Umbilical cord (tissue), 2 donors: ENCODE measurements around the gene FNDC3B. TPM values are rescaled to one million over a fixed set of nuclear protein-coding genes. Genes with fewer than 3 reads are reported as not detected.

Experiments used
- DNase-seq: peaks from one replicate; pipeline ENCODE4 v3.0.0-alpha.2; 2015; ENCODE audit warnings: low spot score
- total RNA-seq: library from RNA; depleted of rRNA; stranded (reverse); fragments of >200 nt; gene quantifications from one replicate; pipeline ENCODE4 v1.2.3, GENCODE V29; 2014; ENCODE audit warnings: low replicate concordance; ENCODE audit not compliant: insufficient read depth

The FNDC3B gene
- total RNA-seq, 1 donor from 2014 or later: 266 TPM

DNA sequence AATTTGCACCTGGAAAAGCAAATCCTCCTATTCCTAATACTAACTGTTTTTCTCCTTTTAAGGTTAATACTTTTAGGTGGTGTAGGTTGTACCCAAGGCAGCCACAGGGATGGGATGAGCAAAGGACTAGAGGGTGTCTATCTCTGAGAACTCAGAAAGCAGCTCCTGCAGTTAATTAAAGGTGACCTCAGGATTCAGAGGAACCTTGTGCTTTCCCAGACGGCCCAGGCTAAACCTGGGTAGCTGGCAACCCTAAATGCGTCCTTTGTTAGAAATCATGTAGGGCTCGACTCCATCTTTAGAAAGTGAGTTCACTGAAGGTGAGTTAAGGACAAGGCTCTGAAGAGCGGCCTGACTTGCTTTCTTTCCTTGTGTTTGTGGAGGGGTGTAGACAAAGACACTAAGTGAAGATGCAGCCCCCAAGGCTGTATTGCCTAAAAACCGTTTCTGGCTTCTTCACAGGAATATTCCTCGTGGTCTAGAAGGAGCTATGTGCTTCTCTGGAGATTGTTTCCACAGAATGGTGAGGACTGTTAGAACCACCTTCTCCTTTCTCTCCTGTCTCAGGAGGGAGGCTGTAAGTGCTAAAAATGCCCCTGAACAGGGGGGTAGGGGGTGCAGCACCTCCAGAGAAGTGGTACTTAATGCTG is 14.9 kb downstream of the FNDC3B start:
- no peak for DNase-seq

DNA sequence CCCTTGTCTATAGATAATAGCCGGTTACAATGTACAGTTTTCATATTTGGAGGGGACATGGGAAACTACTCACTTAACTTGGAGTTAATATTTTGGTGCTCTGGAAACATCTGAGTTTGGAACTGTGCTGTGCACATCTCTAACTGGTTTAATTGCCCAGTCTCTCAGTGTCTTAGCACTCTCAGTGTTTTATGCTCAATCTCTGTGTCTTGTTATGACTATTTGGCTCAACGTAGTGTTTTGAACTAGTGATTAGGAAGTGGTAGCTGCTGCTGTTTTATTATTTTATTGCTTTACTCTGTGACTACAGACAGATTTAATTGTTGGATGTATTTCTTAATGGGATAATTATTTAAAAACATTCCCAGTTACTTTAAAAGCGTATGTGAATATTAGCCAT is 17.0 kb downstream of the FNDC3B start:
- DNase-seq: no peak

DNA sequence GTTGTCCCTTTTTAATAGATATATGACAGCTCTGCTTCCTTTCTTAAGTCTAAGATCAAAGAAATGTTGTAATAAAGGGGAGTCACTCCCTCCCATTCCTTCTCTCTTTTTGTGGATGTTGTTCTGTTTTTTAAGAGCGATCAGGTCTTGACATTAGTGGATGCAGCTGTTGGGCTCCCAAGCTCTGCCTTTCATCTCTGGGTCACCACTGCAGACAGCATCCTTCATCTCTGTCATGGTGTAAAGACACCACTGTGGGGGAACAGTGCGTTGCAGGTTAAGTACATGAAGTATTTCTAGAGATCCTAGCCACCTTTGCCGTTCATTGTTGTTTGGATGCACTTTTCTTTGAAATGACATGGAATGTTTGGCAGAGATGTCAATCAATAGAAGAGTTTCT is 17.7 kb downstream of the FNDC3B start:
- DNase-seq: no peak

DNA sequence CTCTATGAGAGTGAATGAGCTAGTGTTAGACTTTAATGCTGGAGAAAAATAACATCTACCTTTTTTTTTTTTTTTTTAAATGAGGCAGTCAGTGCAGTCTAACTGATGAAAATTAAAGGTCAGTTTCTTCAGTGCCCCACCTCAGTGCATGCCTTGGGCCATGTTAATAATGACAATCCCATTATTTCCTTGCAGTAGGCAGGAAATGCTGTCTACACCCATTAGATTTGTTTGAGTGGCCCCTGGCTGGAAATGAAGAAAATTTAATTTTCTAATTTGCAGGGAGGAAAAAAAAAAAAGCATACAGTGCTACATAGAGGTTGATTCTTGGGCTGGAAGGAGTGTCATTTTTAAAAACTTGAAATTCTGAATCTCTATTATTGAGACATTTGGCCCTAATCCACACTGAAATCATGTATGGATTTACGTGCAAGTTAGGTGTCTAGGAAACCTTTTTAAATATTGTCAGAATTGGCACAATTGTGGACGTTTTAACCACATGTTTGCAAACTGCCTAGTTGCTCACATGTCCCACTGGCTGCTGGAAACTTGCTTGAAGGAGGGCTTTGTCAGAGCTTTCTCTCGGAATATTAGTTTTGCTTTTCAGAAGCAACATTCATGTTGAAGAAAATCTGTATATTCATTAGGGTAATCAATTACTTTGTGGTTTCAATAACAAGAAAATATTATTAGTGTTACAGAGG is 18.4 kb downstream of the FNDC3B start:
- DNase-seq: no peak

DNA sequence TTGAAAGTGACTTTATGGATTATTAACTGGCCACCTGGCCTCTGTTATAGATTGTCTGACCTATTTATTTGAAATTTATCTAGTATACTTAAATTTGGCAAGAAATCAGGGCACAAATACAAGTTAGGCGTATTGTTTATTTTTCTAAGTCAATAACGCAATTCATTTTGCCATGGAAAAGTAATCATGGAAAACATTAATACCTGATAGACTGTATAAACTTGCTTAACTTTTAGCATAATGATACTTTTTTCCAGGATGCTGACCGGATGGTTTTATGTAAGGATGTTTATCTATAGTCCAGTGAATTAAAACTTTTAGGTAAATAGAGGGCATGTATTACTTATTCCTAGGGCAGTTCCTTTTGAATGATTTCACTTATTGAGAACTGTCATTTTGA is 20.2 kb downstream of the FNDC3B start:
- DNase-seq: no peak

DNA sequence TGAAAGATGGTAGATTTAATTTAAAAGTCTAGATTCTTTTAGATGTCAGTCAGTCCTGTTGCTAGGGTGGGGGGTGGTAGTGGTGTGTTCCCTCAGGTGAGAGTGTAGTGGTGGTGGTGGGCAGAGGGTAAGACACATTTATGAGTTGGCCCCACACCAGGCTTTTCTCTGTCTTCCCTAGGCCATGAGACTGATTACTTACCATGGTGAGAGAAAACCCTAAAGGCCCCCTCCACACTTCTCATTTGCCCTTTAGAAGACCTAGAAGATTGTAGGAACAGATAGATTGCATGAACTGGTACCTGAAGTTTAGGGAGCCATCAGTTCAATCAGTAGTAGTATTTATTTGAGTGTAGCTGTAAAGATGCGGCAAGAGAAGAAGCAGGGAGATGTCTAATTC is 20.9 kb downstream of the FNDC3B start:
- DNase-seq: no peak

DNA sequence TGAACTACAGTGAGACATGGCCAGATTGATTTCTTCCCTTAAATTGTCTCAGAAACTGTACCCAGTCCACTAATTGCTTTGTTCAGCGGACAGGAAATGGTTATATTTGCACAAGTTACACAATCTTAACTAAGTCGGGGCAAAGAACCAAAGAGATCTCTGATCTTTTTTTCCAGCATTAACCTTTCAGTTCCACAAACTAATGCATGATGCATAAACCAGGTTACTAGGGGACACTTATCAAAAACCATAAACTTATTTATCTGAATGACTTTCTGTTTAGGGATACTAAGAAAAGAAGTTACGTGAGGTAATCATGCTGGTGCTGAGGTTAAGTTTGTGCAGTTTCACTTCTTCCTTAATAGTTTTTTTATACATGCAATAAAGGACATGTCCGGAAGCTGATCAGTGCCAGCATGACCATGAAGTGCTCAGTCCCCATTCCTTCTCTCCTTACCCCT is 22.4 kb downstream of the FNDC3B start:
- no peak for DNase-seq

DNA sequence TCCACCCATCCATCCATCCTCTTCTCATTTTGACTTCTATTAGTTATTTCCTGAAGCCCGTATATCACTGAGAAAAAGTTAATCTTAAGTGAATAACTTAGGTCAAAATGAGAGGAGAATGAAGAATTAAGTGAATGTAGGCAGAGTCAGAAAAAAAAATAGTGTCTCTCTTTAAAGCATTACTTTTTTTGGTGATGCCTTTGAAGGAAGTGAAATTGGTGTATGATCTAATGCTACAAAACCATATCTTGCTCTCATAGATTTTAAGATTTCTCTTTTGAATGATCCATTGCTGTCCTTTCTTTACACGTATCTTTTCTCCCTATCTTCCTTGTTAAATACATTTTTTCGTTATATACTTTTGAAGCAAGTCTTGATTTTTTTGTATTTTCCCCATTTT is 23.4 kb downstream of the FNDC3B start:
- DNase-seq: no peak

DNA sequence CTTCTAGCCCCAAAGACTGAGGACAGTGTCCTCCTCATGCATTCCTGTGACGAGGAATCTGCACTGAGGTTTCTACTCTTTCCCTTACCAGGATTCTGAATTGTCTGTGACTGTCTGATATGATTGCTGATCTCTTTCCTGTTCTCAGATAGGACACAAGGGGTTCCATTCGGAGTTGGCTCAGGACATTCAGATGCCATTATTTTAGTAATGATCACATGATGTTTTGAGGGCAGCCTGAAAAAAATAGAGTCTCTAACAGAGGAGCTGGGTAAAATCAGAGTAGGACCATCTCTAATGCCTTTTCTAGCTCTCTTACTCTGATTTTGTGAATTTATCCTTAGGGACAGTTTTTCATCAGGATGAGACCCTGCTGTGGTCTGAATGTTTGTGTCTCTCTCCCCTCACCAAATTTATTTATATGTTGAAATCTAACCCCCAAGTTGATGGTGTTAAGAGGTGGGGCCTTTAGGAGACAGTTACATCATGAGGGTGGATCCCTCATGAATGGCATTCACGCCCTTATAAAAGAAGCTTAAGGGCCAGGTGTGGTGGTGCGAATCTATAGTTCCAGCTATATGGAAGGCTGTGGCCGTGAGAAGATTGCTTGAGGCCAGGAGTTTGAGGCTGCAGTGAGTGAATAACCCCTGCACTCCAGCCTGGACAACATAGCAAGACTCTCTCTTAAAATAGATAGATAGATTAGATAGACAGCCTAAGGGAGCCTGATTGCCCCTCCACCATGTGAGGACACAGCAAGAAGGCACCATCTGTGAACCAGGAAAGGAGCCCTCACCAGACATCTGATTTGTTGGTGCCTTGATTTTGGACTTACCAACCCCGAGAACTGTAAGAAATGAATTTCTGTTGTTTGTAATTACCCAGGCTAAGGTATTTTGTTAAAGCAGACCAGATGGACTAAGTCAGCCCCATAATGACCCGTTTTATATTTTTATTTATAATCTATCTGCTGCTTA is 24.4 kb downstream of the FNDC3B start:
- no peak for DNase-seq

DNA sequence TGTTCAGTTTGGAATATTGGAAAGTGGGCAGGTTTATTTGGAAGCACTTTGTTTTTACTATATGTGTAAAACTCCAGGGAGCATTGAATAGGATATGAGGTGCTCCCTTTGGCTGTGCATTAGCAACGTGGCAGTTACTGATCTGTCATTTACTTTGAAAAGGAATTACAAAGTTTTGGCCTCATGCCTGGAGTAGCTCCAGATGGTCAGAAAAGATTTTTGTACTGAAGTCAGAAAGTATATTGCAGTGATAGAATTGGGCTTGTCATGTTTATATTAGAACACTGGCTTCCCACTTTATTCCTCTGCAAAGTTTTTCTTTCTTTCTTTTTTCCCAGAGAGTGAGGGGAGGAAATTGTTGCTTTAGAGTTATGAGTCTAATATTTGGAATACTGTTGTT is 26.1 kb downstream of the FNDC3B start:
- peak; percentile 81 for DNase-seq

DNA sequence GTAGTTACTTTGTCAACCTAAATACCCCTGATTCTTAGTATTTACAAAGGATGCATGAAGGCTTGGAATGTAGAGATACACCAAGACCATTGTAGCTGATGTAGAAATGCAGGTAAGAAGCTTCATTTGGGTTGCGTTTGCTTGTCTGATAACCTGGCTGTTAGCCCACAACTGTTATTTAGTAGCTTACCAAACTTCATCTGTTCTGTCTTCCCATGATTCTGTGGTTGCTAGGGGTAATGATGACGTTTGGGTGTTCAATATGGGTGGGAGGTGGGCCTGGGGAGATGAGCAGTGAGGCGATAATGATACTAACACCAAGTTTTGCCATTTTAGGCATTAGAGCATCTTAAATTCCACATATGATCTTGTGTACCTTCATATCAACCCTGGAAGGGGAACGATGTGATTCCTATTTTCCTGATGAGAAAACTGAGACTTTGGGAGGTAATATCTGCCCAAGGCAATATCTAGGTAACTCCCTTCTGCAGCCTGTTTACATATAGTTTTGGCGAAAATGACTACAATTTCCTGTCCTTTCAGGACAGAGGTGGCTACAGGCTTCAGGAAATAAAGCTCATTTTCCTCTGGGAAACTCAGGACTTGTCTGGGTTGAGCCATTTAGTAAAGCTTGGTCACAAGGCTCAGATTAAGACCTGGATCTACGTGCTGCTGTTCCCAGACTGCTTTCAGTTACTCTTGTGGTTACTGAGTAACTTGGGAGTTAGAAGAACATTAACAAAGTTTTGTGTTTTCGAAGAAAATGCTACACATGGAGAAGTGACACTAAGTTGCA is 26.8 kb downstream of the FNDC3B start:
- peak; percentile 56 for DNase-seq

DNA sequence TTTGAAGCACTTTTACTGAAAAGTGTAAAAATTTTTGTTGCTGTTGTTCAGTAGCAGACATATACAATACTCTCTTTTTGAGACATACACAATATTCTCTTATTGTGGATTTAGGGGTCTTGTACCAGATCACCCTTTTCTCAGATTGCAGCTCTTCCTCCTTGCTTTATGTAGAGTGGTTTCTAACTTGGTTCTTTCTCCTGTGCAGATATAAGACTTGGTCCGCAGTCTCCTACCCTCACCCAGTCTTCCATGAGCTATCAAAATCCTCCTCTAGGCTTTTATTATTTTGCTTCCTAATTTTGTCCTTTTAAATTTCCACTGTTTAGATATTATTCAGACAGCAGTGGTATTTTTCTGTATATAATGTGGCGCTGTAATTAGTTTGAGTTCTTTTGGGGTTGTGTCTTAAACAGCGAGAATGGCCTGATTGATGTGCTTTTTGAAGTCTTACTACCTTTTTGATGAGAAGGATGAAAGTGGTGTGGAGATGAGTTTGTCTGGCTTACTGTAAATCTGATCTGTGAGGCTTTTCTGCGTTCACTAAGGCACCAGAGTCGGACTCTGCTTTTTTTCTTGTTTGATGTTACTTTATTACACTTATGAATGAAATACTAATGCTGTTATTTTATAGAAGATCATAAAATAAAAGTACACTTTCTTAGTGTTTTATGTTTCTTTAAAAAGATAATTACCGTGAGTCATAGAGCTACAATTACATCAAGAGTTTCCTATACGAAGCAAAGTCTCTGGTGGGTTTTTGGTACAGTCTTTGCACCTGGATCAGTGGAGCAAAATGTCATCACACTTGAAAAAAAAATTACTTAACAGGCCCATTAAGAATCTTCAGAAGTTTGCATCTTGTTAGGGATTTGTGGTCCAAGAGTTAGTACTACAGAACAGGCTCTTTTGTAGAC is 27.8 kb downstream of the FNDC3B start:
- DNase-seq: peak; percentile 73

DNA sequence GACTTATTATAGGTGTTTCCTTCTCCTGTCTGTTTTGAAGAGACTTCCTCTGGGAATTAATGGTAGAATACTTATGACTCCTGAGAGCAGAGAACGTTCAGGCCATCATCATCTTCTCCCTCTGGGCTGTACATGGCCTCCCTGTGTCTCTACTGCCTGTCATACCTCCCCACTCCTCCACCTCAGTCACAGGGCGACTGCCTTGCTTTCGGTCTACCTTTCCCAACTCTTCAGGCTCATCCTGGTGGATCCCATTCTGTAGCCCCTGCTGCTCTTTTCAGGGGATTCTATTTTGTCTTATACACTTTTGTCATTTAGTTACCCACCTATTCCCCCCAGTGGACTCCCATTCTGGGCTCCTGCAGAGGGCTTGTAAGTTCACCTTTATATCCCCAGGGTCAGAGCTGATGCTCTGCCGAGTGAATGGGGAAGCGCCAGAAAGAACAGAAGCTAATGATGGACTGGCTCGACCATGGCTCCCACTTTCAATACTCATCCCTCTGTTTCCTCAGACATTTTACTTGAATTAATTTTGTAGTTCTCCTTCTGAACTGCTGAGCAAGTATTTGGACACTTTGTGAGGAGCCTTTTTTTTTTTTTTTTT is 28.6 kb downstream of the FNDC3B start:
- no peak for DNase-seq

DNA sequence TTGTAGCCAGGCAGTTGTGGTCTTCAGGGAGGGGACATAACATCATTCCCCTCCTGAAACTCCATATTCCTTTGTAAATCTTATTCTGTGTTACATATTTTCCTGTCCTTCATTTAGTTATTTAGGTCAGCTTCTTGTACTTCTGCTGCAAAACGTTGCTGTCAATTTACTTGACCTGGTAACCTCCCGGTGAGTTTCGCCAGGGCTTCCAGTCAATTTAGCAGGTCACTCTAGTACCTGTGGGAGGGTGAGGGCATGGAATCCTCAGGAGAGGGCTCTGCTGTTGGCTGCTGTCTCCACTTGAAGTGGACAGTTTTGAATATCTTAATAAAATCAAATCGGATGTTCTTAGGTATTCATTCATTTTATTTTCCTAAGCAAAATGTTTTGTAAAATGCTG is 29.6 kb downstream of the FNDC3B start:
- no peak for DNase-seq

DNA sequence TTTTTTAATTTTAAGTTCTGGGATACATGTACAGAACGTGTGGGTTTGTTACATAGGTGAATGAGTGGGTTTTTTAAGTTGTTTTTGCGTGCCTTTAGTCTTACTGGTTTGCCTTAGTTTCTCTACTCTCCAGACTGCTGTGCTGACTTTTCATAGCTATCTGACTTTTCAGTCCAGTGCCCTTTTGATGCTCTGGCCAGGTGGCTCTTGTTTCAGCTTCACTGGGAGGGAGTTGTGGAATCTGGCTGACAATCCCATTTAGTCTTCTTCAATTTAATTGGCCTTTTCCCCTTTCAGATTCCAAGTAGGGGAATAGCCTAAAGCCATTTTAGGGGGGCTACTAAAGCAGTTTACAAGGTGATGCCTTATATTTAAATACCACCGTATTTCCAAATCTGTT is 30.1 kb downstream of the FNDC3B start:
- no peak for DNase-seq

DNA sequence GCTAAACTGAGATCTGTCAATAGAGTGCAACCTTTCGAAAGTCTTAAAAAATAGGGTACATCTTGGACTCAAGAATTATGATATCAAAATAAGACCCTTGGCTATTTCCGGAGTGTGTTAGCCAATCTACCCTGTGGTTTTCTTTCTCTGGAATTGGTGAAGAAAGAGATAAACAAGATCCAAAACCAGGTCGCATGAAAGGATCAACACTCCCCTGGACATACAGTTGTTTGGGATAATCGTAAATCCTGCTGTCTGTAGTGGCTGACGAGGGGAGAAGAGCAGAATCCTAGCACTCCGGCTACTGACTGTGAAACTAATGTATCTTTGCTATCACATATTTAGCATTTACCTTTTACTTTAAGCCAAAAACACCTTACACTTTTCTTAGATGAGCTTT is 30.9 kb downstream of the FNDC3B start:
- DNase-seq: no peak

DNA sequence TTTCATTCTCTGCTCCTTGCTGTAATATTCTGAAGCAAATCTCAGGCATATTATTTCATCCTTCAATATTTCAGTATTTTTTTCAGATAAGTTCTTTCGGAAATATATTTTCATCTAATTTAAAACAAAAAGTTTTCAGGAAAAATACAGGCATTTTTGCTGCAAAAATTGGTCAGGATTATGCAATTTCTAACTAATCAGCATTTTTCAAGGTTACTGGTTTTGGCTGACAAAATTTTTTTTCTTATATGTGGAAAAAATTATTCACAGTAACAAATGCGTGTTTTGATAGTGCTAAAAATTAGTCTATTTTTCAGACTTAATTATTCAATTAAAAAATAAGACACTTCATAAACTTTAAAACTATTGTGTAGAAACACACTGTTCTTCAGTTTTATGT is 31.4 kb downstream of the FNDC3B start:
- no peak for DNase-seq

DNA sequence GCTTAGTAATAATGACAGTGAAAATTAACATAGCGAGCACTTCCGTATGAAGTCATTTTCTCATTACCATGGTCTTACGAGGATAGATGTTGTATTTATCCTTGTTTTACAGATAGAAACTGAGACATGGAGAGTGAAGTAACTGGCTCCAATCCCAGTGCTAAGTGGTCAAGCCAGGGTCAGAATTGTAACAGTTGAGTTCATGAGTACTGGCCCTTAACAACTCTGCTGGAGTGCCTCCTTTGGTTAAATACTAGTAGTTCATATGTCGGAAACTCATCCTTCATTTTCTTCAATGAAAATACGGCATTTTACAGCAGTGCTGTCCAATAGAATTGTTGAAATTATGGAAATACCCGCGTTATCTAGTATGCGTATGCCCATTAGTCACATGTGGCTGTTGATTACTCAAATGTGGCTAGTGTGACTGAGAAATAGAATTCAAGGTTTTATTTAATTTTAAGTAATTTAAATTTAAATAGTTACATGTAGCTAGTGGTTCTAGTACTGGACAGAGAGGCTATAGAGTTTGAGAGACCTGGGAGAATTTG is 32.5 kb downstream of the FNDC3B start:
- DNase-seq: no peak

DNA sequence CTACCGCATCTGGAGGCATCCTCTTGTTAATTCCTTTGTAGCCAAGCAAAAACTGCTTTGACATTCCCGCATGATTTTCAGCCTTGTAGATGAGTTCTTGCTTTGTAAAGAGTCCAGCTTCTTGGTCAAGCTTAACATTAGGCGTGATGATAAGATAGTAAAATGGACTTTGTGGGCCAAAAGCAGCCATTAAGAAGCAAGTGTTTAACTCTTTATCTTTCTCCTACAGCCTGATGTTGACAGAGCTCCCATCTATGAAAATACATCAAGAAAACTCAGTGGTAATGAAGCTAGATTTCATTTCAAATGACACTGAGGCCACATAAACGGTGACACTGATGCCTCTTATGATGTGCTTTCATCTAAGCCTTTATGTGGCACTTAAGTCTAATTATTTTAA is 33.2 kb downstream of the FNDC3B start:
- DNase-seq: no peak
